ENCODE measurements around the gene PAGR1. TPM values are rescaled to one million over a fixed set of nuclear protein-coding genes. Genes with fewer than 3 reads are reported as not detected.
"Not testable (repeated sequence)": the region's sequence is repeated elsewhere in the genome, so short reads cannot be mapped to it uniquely, and the experiment has no call there.

Gene PAGR1
- 23.3 and 25.8 TPM in 2 replicates for total RNA-seq (2014; rRNA removed; shearing (Covaris generic))
- polyA plus RNA-seq (2014; cell fraction: nucleus; rRNA removed), result 40.0 and 47.2 TPM in 2 replicates

GRCh38 chr16:29815793-29816693 lies at the start of gene PAGR1:
PAGR1 (plus strand) TSS chr16:29816152; CDS start chr16:29816526, 374 bp downstream.
- peak; percentile 98 for DNase-seq (ENCODE audit: extremely low read depth, low read depth)

- no peak for DNase-seq (ENCODE audit: extremely low read depth, low read depth)
These were observed 49.4 kb upstream of the PAGR1 start for GRCh38 chr16:29766571-29766970.

- no peak for DNase-seq (ENCODE audit: extremely low read depth, low read depth)
These were observed 48.9 kb upstream of the PAGR1 start for GRCh38 chr16:29767062-29767461.

GRCh38 chr16:29769507-29769906 lies 46.4 kb upstream of the PAGR1 start:
- no peak for DNase-seq (ENCODE audit: extremely low read depth, low read depth)

GRCh38 chr16:29770250-29770929 lies 45.6 kb upstream of the PAGR1 start:
- no peak for DNase-seq (ENCODE audit: extremely low read depth, low read depth)

- DNase-seq (ENCODE audit: extremely low read depth, low read depth), result not testable (repeated sequence)
These were observed 43.6 kb upstream of the PAGR1 start for GRCh38 chr16:29772330-29772729.

DNA sequence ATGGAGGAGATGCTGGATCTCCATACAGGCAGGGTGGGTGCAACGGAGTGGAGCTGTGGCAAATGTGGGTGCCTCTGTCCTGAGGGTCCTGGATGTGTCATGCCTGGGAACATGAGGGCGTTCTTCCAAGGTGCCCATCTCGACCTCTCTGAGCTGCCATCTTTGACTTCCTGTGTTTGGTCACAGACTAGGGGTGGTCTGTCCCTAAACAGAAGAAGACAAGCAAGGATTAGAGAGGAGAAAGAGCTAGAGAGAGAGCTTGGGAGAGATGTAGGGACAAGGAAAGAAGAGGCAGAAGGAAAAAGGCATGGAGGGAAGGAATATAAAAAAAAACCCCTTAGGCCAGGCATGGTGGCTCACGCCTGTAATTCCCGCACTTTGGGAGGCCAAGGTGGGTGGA lies 41.2 kb upstream of the PAGR1 start:
- no peak for DNase-seq (ENCODE audit: extremely low read depth, low read depth)

GRCh38 chr16:29775742-29776408 lies 40.1 kb upstream of the PAGR1 start:
- DNase-seq (ENCODE audit: extremely low read depth, low read depth), result no peak

DNA sequence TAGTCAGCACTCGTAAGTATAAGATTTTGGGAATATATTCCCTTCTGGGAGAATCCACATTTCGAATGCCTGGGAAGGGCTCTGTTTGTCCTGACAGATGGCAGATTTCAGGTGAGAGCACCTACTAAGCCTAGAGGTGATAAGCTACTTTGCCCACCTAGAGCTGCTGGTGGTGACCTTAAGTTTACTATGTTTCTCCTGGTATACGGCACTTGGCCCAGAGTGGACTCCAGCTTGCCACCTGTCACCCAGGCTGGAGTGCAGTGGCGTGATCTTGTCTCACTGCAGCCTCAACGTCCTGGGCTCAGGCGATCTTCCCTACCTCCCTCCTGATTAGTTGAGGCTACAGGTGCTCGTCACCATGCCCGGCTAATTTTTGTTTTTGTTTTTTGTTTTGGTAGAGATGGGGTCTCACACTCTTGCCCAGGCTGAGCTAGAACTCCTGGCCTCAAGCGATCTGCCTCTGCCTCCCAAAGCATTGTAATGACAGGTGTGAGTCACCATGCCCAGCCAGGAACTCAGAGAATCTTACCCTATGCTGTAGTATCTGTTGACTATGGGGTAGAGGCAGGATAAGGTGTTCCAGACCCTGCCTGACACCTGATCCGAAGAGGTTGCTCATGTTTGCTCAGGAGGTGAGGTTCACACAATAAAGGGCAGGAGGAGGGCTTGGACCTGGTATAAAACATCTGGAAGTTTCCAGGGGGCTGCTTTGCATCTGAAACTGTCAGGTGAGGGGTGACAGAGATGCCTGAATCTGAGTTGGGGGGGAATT lies 38.2 kb upstream of the PAGR1 start, which contains the start of gene ZG16:
Gene ZG16, plus strand, starts transcription at position 681 of the 775 bp plus-strand sequence. CDS start 1,011 bp downstream, outside the sequence.
- no peak for DNase-seq (ENCODE audit: extremely low read depth, low read depth)

DNA sequence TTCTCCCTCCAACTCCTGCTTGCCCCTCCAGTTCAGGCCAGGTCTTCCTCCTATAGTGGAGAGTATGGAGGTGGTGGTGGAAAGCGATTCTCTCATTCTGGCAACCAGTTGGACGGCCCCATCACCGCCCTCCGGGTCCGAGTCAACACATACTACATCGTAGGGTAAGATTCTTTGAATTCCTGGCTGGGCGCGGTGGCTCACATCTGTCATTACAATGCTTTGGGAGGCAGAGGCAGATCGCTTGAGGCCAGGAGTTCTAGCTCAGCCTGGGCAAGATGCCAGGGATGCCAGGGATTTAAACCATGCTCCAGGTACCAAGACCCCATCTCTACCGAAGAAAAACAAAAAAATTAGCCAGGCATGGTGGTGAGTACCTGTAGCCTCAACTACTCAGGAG lies 36.5 kb upstream of the PAGR1 start:
- no peak for DNase-seq (ENCODE audit: extremely low read depth, low read depth)

GRCh38 chr16:29783094-29783953 lies 32.6 kb upstream of the PAGR1 start:
- not testable (repeated sequence) for DNase-seq (ENCODE audit: extremely low read depth, low read depth)

DNA sequence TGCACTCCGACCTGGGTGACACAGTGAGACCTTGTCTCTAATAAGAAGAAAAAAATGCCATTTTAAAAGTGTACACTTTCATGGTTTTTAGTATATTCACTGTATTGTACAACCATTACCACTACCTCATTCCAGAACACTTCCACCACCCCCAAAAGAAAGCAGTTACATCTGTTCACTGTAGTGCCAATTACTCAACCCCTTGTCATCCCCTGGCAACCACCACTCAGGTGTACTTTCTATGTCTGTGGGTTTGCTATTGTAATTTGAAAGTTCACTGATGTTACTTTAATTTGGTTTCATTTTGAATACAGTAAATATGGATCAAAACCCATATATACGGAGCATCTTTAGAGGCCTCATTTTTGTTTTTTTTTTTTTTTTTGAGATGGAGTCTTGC lies 31.8 kb upstream of the PAGR1 start:
- no peak for DNase-seq (ENCODE audit: extremely low read depth, low read depth)

DNA sequence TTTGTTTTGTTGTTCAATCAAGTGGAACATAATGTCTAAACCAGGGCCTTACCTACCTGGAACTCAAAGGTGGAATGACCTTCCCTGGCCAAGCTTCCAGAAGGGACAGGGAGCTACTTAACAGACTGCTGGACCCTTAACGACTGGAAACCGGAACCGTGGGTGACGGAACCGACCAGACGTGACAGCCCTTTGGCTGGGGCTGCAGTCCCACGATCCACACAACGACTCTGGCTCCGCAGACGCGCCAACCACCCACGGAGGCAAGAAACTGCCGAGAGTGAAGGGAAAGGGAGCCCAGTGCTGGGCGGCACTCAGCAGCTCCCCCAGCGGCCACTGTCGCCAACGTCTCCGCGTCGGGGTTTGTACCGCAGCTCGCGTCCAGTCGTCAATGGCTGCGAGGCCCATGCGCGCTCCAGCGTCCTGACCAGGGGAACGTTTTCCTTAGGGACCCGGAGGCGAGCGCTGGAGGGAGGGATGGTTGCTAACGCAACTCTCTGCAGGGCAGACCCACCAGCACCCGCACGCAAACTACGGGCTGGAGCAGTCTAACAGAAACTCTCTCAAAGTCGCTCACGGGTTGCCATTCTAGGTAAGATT lies 31.0 kb upstream of the PAGR1 start:
- no peak for DNase-seq (ENCODE audit: extremely low read depth, low read depth)

DNA sequence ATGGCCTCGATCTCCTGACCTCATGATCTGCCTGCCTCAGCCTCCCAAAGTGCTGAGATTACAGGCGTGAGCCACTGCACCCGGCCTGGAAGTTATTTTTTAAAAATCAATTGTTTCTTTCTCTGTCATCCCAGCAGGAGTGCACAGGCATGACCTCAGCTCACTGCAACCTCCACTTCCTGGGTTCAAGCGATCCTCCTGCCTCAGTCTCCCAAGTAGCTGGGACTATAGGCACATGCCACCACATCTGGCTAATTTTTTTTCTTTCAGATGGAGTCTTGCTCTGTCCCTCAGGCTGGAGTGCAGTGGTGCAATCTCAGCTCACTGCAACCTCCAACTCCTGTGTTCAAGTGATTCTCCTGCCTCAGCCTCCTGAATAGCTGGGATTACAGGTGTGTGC lies 28.8 kb upstream of the PAGR1 start:
- DNase-seq (ENCODE audit: extremely low read depth, low read depth), result not testable (repeated sequence)

DNA sequence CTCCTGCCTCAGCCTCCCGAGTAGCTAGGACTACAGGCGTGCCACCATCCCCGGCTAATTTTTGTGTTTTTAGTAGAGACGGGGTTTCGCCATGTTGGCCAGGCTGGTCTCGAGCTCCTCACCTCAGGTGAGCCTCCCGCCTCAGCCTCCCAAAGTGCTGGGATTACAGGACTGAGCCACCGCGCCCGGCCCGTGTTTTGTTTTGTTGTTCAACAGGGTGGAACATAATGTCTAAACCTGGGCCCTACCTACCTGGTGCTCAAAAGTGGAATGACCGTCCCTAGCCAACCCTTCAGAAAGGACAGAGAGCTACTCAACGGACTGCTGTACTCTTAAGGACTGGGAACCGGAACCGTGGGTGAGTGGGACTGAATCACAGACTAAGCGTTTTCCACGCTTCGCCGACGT lies 26.2 kb upstream of the PAGR1 start:
- DNase-seq (ENCODE audit: extremely low read depth, low read depth), result no peak

GRCh38 chr16:29790183-29790948 lies 25.6 kb upstream of the PAGR1 start, which contains the start of gene KIF22:
KIF22 (plus strand) TSS chr16:29790751; CDS start chr16:29790760, 9 bp downstream.
- peak; percentile 98 for DNase-seq (ENCODE audit: extremely low read depth, low read depth)

- DNase-seq (ENCODE audit: extremely low read depth, low read depth), result no peak
These were observed 24.8 kb upstream of the PAGR1 start for GRCh38 chr16:29790949-29791844.
